SHP77 (cell line): Measurements from ENCODE around the gene CARD14.

Experiments used
- DNase-seq, 2 experiments: peaks; one replicate each; lab custom pipeline; 2025; lab: John Stamatoyannopoulos, UW

Gene CARD14

GRCh38 chr17:80210348-80211108, 40.7 kb downstream of the CARD14 start:
- no peak for DNase-seq

- DNase-seq = no peak
Measured at GRCh38 chr17:80212109-80212508, 42.3 kb downstream of the CARD14 start.

- no peak for DNase-seq
Measured at GRCh38 chr17:80212511-80212910, 42.7 kb downstream of the CARD14 start.

GRCh38 chr17:80212962-80213642, 43.3 kb downstream of the CARD14 start:
- DNase-seq = no peak

DNA sequence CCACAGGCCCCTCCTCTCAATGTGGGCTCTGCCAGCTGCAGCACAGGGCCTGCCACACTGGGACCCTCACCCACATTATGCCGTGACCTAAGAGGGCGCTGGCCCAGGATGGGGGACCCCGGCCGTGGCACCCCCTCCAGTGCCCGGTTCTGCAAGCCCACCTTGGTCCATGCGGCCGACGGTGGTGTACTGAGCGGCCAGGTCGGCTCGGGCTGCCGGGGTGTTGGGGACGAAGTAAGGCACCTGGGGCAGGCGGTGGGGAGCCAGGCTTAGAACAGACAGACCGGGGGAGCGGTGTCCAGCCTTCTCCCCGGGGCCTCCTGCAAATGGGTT, 43.8 kb downstream of the CARD14 start:
- DNase-seq = no peak

- DNase-seq = no peak
Measured at GRCh38 chr17:80214012-80214877, 44.4 kb downstream of the CARD14 start.

DNA sequence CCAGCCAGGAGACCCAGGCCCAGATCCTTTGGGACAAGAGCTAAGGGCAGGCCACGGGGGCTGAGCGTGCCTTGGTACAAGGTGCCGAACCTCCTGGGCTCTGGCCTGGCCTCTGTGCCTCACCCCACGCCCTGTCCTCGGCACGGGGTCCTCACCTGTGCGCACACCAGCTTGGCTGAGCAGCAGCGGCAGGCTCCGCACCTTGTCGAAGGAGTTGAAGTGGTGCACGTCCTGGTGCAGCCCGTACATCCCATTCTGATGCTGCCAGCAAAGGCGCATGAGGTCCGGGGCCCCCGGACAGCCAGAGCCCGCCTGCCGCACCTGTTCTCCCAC, 45.0 kb downstream of the CARD14 start:
- DNase-seq = no peak

DNA sequence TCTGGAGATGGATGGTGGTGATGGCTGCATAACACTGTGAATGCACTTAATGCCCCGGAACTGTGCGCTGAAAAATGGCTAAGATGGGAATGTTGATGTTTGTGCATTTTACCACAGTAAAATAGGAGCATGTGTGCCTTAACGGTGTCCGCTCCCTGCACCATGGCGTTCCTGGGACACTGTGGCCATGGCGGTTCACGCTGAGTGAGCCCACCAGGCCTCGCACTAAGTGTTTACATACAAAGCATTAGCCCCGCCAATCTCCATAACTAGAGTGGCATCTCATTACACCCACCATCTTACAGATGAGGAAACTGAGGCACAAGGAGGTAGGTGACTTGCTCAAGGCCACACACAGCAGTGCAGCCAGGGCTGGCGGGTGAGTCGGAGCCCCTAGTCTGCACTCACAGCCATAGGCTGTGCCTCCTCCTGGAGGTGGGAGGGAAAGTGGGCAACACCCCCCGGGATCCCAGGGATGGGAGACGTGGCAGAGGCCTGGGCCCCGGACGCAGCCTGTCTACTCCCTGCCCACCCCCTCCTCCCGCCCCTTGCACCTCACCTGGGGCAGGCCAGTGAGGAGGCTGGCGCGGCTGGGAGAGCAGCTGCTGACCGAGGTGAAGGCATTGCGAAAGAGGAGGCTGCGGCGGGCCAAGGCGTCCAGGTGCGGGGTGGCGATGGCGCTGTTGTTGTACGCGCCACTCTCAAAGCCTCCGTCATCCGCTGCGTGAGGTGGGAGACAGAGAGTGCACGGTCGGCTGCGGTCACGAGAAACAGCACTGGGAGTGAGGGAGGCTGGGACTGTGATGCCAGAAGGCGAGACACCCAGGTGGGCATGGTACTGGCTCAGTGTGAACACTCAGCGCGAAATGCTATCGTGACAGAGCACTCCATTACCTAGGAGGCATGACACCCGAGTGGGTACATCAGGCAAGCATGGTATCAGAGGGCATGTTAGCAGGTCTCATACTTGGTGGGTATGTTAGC, 46.9 kb downstream of the CARD14 start:
- no peak for DNase-seq

- no peak for DNase-seq
Measured at GRCh38 chr17:80217703-80218362, 48.0 kb downstream of the CARD14 start.

DNA sequence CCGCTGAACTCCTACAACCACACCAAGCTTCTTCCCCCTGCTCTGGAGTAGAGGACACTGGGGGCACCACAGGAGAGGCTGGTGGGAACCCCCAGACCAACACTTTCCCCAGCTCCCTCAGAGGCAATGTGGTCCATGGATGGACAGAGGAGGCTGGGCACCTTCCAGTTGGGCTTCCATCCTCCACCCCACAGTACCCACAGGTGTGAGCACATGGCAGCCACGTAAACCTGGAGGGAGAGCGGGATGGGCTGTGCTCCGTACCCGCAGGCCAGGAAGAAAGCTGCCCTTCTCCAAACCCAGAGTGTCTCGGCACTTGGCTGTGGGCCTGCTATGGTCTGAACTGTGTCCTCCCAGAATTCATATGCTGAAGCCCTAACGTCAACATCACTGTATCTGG, 48.6 kb downstream of the CARD14 start:
- no peak for DNase-seq

GRCh38 chr17:80219013-80219762, 49.4 kb downstream of the CARD14 start:
- DNase-seq = peak; percentile 40 to 50

- DNase-seq = no peak
Measured at GRCh38 chr17:80219763-80220053, 49.9 kb downstream of the CARD14 start.

- peak; percentile 48 to 83 for DNase-seq
Measured at GRCh38 chr17:80220054-80220735, 50.4 kb downstream of the CARD14 start, which contains the start of the genes SGSH and SLC26A11. TSS of gene SGSH (minus strand) at chr17:80220333. CDS start at chr17:80220313, 20 bp downstream. TSS of gene SLC26A11 (plus strand) at chr17:80220427. CDS start at chr17:80221561, 1,134 bp downstream.

DNA sequence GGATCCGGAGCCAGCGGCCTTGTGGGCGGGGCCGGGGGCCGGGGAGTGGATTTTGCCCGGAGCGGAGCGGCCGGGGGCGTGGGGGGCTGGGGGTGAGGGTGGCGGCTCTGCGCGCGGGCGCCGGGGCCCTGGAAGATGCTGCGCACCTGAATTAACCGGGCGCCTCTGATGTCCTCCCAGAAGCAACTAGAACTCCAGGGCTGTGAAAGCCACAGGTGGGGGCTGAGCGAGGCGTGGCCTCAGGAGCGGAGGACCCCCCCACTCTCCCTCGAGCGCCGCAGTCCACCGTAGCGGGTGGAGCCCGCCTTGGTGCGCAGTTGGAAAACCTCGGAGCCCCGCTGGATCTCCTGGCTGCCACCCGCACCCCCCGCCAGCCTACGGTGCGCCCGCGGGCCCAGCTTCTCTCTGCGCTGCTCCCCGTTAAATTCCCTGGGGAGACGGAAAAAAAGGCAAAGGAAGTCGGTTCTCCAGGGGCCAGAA, 50.9 kb downstream of the CARD14 start:
- no peak for DNase-seq

DNA sequence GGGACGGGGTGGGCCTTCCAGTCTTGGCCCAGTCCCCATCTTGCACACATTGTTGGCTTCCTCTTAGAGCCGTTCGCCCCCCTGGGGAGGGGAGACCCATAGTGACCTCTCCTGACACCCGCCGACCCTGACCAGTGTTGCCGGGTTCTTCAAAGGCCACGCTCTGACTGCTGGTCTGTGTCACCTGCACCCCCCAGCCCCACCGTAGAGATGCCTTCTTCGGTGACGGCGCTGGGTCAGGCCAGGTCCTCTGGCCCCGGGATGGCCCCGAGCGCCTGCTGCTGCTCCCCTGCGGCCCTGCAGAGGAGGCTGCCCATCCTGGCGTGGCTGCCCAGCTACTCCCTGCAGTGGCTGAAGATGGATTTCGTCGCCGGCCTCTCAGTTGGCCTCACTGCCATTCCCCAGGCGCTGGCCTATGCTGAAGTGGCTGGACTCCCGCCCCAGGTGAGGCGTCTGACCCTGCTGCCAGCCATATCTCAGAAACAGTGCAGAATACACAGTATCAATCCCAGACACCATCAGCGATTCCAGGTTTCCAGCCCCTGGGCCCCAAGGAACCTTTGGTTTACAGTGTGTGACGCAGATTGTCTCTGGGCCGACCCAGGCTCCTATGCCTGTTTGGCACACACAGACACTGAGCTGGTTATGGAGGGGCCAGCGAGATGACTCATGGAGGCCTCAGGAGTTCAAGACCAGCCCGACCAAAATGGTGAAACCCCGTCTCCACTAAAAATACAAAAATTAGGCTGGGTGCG, 51.7 kb downstream of the CARD14 start:
- no peak for DNase-seq

- DNase-seq = no peak
Measured at GRCh38 chr17:80222376-80223141, 52.7 kb downstream of the CARD14 start.

GRCh38 chr17:80223142-80223815, 53.4 kb downstream of the CARD14 start:
- no peak for DNase-seq
